Central memory CD8-positive, alpha-beta T cell (primary cell): ENCODE measurements around the gene STARD10.
A peak's percentile ranks its signal among the peaks of the same experiment; 100 is the strongest.

ENCODE experiments used
- ATAC-seq: fragments of 150-1000 bp; cut with Tn5 transposase; replicated peaks from 2 replicates; pipeline ENCODE4 v1.10.0; 2022; ENCODE audit warnings: mild to moderate bottlenecking, moderate FRiP score, moderate number of reproducible peaks; ENCODE audit not compliant: poor library complexity, severe bottlenecking; ENCODE audit errors: extremely low read depth
- DNase-seq, 2 donors: peaks; one replicate each; pipeline ENCODE4 v3.0.0; 2021; ENCODE audit warnings: low spot score in 2 of 2
- H3K27ac Mint-ChIP-seq: one replicate; pipeline ENCODE4 v1.8.0; 2022; ENCODE audit warnings: low read depth, mild to moderate bottlenecking, moderate library complexity, mixed read lengths
- H3K27me3 Mint-ChIP-seq: one replicate; pipeline ENCODE4 v1.8.0; 2022; ENCODE audit warnings: mixed read lengths
- H3K36me3 Mint-ChIP-seq: one replicate; pipeline ENCODE4 v1.8.0; 2022; ENCODE audit warnings: mild to moderate bottlenecking, moderate library complexity, mixed read lengths; ENCODE audit not compliant: insufficient read depth
- H3K4me1 Mint-ChIP-seq: one replicate; pipeline ENCODE4 v1.8.0; 2022; ENCODE audit warnings: mixed read lengths
- H3K4me3 Mint-ChIP-seq: one replicate; pipeline ENCODE4 v1.8.0; 2022; ENCODE audit warnings: mild to moderate bottlenecking, moderate library complexity, mixed read lengths
- H3K9me3 Mint-ChIP-seq: one replicate; pipeline ENCODE4 v1.8.0; 2022; ENCODE audit warnings: mixed read lengths

STARD10 gene

GRCh38 chr11:72772059-72772458 is 21.8 kb downstream of the STARD10 start:
- H3K4me1 Mint-ChIP-seq = peaks cover 23% of the 10 kb centered on the region
- DNase-seq (no peak), ATAC-seq (no peak)
- H3K9me3 Mint-ChIP-seq = no peaks in the 10 kb centered on the region
- H3K4me3 Mint-ChIP-seq = no peak overlapping the region
- H3K27me3 Mint-ChIP-seq = no peaks in the 10 kb centered on the region
- peak overlapping the region; percentile 67 for H3K27ac Mint-ChIP-seq
- H3K36me3 Mint-ChIP-seq = no peaks in the 10 kb centered on the region

- Mint-ChIP-seq H3K36me3 (no peaks in the 10 kb centered on the region), H3K4me1 (peaks cover 19% of the 10 kb centered on the region), H3K4me3 (no peak overlapping the region), H3K27me3 (no peaks in the 10 kb centered on the region), H3K9me3 (no peaks in the 10 kb centered on the region), H3K27ac (no peak overlapping the region)
- DNase-seq (no peak), ATAC-seq (no peak)
These were observed 22.3 kb downstream of the STARD10 start for GRCh38 chr11:72771507-72771906.

GRCh38 chr11:72770799-72771198 is 23.0 kb downstream of the STARD10 start:
- peaks cover 12% of the 10 kb centered on the region for H3K4me1 Mint-ChIP-seq
- H3K4me3 Mint-ChIP-seq = no peak overlapping the region
- H3K36me3 Mint-ChIP-seq = no peaks in the 10 kb centered on the region
- no peak for ATAC-seq
- H3K9me3 Mint-ChIP-seq = no peaks in the 10 kb centered on the region
- no peaks in the 10 kb centered on the region for H3K27me3 Mint-ChIP-seq
- DNase-seq = no peak
- H3K27ac Mint-ChIP-seq = no peak overlapping the region

GRCh38 chr11:72769680-72770079 is 24.2 kb downstream of the STARD10 start:
- no peak for DNase-seq
- Mint-ChIP-seq H3K9me3 (no peaks in the 10 kb centered on the region), H3K4me1 (peaks cover 11% of the 10 kb centered on the region), H3K4me3 (no peak overlapping the region), H3K27me3 (no peaks in the 10 kb centered on the region), H3K36me3 (no peaks in the 10 kb centered on the region), H3K27ac (no peak overlapping the region)
- no peak for ATAC-seq

GRCh38 chr11:72768581-72768980 is 25.3 kb downstream of the STARD10 start:
- H3K27ac Mint-ChIP-seq = no peak overlapping the region
- no peaks in the 10 kb centered on the region for H3K36me3 Mint-ChIP-seq

GRCh38 chr11:72767203-72768062 is 26.4 kb downstream of the STARD10 start:
- Mint-ChIP-seq H3K4me3 (no peak overlapping the region), H3K4me1 (peaks cover 19% of the 10 kb centered on the region), H3K36me3 (no peaks in the 10 kb centered on the region), H3K27me3 (no peaks in the 10 kb centered on the region), H3K27ac (no peak overlapping the region), H3K9me3 (no peaks in the 10 kb centered on the region)
- ATAC-seq = no peak
- no peak for DNase-seq

More at GRCh38 chr11:72768581-72768980, 25.3 kb downstream of the STARD10 start:
- DNase-seq (no peak), ATAC-seq (no peak)
- no peak overlapping the region for H3K4me3 Mint-ChIP-seq
- no peaks in the 10 kb centered on the region for H3K27me3 Mint-ChIP-seq
- H3K4me1 Mint-ChIP-seq = peaks cover 10% of the 10 kb centered on the region
- no peaks in the 10 kb centered on the region for H3K9me3 Mint-ChIP-seq

- DNase-seq (no peak), ATAC-seq (no peak)
- Mint-ChIP-seq H3K27ac (no peak overlapping the region), H3K27me3 (no peaks in the 10 kb centered on the region), H3K9me3 (no peaks in the 10 kb centered on the region), H3K4me3 (no peak overlapping the region), H3K4me1 (peaks cover 21% of the 10 kb centered on the region), H3K36me3 (no peaks in the 10 kb centered on the region)
These were observed 27.5 kb downstream of the STARD10 start for GRCh38 chr11:72766152-72766902.

GRCh38 chr11:72764503-72764902 is 29.3 kb downstream of the STARD10 start:
- DNase-seq (no peak), ATAC-seq (no peak)
- Mint-ChIP-seq H3K9me3 (no peaks in the 10 kb centered on the region), H3K4me3 (no peak overlapping the region), H3K36me3 (no peaks in the 10 kb centered on the region), H3K27me3 (no peaks in the 10 kb centered on the region), H3K27ac (peak overlapping the region; percentile 64), H3K4me1 (peaks cover 15% of the 10 kb centered on the region)

- H3K27ac Mint-ChIP-seq = no peak overlapping the region
These were observed 30.0 kb downstream of the STARD10 start for GRCh38 chr11:72763823-72764222.

GRCh38 chr11:72762641-72763304 is 31.1 kb downstream of the STARD10 start:
- no peak overlapping the region for H3K4me3 Mint-ChIP-seq
- no peak for DNase-seq
- peaks cover 15% of the 10 kb centered on the region for H3K4me1 Mint-ChIP-seq
- H3K27me3 Mint-ChIP-seq = no peaks in the 10 kb centered on the region
- H3K36me3 Mint-ChIP-seq = no peaks in the 10 kb centered on the region
- H3K27ac Mint-ChIP-seq = no peak overlapping the region
- H3K9me3 Mint-ChIP-seq = no peaks in the 10 kb centered on the region
- ATAC-seq = peak; percentile 40

More at GRCh38 chr11:72763823-72764222, 30.0 kb downstream of the STARD10 start:
- Mint-ChIP-seq H3K36me3 (no peaks in the 10 kb centered on the region), H3K4me3 (no peak overlapping the region), H3K4me1 (peaks cover 15% of the 10 kb centered on the region), H3K9me3 (no peaks in the 10 kb centered on the region), H3K27me3 (no peaks in the 10 kb centered on the region)
- no peak for ATAC-seq
- no peak for DNase-seq

- no peaks in the 10 kb centered on the region for H3K27me3 Mint-ChIP-seq
- DNase-seq (no peak), ATAC-seq (no peak)
- no peak overlapping the region for H3K27ac Mint-ChIP-seq
- no peak overlapping the region for H3K4me3 Mint-ChIP-seq
- peaks cover 22% of the 10 kb centered on the region for H3K4me1 Mint-ChIP-seq
- H3K9me3 Mint-ChIP-seq = no peaks in the 10 kb centered on the region
- H3K36me3 Mint-ChIP-seq = no peaks in the 10 kb centered on the region
These were observed 33.1 kb downstream of the STARD10 start for GRCh38 chr11:72760539-72761405.

- Mint-ChIP-seq H3K4me3 (no peak overlapping the region), H3K9me3 (no peaks in the 10 kb centered on the region), H3K27me3 (no peaks in the 10 kb centered on the region), H3K27ac (no peak overlapping the region), H3K4me1 (peaks cover 22% of the 10 kb centered on the region), H3K36me3 (no peaks in the 10 kb centered on the region)
- DNase-seq (no peak), ATAC-seq (no peak)
These were observed 34.3 kb downstream of the STARD10 start for GRCh38 chr11:72759468-72759985.
